ENCODE results near the gene SLIT1.

The SLIT1 gene

DNA sequence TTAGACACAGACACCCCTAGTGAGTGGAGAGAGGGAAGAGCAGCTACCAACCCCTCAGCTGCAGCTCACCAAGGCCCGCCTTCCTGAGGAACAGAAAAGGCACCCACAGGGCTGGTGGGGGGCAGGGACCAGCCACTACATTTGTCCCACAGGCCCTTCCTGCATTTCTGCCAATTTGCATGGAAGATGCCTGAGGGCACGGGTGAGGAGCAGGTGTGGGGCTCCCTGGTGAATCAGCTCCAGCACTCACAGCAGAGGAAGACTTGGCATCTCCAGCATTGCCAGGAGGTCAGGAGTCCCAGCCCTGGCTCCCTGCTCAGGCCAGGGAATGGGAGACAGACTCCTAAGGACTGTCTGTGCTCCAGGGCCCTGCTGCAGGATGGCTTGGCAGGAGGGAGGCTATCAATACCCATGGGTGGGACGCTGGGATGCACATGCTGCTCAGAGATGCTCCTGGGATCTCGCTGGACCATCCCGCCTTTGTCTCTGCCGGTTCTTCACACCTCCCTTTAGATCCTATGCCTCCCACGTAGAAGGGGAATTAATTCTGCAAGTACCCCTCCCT is 109.7 kb downstream of the SLIT1 start:
- no peak for DNase-seq

DNA sequence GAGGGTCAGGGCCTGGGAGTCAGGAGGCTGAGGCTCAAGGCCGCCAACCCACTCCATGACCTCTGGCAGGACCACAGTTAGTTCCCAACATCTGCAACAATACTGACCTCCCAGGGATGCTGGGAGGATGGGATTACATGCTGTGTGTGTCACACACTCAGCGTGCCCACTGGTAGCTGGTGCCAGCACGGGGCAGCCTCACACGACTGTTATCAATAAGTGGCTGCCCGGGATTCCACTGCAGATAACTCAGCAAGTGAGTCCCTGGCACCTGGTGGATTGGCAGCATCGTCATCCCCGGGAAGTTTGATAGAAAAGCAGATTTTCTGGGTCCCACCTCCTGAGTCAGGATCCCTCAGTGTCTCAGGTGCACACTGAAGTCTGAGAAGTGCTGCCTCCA is 110.3 kb downstream of the SLIT1 start:
- DNase-seq: no peak

DNA sequence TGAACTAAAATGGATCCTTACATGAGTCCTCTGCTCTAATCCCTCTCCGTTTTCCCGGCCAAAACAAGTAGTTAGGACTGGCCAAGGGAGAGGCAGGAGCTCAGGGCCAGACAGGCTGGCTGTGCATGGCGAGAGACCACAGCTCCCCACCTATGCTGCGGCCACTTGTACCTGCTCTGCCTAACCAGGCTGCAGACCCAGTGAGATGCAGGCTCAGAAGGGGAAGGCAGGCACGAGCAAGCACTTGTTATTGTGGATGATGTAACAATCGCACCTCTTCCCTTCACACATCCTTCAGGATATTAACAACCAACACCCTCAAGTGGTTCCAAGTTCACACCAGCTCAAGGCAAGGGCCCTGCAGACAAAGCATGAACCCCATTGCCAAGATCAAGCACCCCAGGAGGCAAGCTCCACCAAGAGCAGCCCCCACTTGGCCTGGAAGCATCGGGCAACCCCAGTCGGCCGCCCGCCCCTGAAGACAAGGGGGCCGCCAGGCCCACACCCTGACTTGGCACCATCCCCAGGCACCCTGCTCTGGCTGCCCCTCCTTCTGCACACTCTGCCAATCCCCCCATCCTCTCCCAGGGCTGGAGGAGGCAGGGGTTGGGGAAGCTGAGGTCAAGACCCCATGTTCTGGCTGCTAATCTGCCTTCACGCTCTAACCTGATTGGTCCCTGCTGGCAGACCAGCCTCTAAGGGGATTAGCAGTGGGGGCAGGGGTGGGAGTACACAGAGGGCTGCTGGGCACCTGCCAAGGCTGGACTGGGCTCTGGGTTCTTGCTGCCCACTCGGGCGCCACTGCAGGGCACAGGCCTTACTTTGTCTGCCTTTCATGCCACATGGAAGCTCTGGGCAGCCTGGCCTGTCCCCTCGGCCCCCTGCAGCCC is 111.3 kb downstream of the SLIT1 start:
- DNase-seq: no peak

DNA sequence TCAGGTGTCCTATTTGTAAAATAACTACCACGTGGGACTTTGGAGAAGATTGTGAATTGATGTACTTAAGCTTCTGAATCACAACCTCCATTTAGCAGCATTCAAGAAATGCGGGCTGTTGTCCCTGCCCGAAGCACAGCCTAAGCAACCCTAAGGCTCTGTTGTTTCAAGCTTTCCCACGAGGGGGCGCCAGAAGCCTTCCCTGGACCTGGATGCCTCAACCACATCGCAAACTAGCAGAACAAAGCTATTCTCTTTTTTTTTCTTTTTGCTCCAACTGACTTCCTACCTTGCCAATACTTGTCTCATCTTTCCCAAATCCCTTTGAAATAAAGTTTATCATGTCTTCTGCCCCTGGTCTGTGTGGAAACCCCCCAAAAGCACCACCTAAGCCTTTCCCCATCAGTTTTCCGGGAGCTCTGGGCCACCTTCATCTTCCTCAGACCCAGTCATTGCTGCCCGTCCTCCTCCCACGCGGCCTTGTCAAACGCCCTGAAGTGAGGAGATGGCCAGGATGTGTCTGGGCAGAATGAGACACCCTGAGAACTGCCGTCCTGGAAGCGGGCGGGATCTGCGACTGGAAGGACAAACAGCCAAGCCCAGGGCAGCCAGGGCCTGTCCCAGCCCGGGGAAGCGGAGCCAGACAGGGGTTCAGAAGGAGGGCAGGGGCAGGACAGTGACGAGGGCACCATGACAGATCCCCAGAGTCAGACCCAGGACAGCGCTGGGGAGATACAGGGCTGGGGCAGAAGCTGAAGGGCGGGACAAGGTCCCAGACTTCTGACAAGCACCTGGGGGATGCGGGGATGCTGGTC is 112.7 kb downstream of the SLIT1 start:
- peak; percentile 81 for DNase-seq

DNA sequence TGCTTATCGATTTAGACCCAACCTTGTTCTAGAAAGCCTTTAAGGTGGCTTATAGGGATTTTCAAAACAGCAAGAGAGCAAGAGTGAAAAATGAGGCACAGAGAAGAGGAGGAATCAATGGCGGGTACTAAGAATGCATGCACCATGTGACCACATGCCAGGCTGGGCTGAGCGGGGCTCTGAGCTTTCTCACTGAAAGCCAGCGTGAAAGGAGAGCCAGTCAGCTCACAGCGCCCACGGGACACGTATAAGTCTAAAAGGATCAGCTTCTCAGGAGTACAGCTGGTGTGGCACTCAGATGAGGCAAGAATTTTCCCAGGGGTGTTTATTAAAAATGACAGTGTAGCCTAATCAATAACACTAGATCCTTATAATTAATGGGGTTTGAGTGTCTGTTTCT is 114.3 kb downstream of the SLIT1 start:
- no peak for DNase-seq

DNA sequence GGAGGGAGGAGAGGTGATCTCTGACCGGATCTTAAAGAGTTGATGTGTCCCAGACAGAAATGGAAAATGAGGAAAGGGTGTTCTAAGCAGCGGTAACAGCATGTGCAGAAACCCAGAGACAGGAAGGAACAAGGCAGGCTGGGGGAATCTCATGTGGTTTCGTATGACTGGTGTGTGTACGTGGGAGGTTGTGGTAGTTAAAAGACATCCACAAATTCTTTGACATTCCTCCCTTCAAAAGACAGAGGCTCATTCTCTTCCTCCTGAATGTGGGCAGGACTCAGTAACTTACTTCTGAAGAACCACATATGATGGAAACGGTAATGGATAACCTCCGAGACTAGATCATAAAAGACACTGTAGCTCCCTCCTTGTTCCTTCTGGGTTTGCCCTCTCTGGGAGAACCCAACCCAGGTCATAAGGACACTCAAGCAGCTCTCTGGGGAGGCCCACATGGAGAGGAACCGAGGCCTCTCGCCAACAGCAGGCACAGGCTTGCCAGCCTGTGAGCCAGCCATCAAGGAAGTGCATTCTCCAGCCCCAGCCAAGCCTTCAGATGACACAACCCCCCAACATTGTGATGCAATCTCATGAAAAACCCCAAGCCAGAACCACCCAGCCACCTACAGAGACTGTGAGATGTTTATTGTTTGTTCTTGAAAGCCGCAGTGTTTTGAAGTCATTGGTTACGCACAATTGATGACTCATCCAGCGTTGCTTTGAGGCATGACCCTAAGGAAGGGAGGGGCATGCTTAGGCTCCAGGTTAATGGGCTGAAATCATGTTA is 116.0 kb downstream of the SLIT1 start:
- peak; percentile 27 for DNase-seq

DNA sequence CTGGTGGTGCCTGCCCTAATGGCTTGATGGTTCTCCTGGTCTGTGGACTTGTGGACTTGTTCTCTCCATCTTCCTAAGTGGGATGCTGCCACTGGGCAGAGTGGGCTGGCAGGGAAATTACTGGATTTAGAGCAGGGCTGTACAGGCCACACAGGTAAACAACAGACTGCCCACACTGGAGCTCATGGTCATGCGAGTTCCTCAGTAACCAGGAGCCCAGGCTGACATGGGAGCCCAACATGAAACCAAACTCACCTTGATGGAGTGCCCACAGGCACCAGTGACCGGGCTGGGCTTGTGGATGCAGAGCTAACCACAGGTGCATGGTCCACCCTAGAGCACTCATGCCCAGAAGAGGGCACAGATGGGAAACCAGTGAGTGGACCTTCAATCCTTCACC is 116.7 kb downstream of the SLIT1 start:
- no peak for DNase-seq

DNA sequence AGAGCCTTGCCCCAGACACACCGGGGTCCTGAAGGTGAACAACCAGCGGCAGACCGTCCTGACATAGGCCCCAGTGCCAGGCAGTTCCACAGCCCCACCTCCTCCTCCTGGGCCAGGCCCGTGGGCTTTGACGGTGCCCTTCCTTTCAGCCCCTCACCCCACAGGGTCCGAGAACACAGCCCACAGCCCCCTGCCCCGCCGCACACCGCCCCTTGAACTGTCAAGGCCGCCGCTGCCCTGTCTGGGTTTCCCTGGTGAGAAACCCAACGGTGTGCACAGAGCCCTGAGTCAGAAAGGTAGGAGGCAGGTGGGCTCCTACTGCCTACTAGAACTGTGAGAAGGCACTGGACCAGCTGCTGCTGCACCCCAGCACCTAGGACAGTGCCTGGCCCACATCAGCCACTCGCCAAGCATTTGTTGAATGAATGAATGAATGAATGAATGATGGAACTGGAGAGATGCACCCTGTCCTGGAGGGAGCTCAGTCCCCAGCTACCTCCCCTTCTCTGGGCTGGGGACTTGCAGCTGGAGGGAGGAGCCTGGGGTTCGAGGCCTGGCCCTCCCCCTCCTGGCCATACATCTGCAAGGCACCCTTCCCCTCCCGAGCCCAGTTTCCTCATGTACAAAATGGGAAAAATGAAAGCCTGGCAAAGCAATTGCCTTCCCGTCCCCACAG is 117.9 kb downstream of the SLIT1 start:
- no peak for DNase-seq

DNA sequence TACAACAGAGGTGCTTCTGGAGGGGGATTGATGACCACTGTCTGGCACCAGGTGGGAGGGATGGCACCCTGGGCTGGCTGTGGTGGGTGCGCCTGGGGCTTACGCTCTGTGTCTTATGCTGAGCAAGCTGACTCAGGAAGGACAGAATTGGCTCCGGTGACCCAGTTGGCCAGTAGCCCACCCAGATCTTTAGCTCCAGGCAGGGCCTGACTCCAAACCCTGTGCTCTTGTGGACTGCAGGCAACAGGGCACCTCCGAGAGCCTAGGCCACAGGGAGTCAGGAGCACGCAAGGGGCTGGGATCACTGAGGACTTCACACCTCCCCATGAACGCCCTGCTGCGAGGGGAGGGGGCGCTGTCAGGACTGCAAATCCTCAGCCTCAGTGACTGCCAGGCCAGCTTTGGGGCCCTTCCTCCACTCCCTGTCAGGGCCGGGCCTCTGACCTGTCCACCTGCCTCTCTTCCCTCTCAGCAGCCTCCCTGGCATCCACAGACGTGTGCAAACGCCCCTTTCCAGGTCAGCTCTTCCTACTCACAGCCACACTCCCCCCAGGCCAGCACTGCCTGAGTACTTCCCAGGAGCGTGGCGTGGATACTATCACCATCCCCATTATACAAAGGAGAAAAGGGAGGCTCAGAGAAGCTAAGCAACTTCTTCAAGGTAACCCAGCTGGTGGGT is 118.7 kb downstream of the SLIT1 start:
- no peak for DNase-seq

DNA sequence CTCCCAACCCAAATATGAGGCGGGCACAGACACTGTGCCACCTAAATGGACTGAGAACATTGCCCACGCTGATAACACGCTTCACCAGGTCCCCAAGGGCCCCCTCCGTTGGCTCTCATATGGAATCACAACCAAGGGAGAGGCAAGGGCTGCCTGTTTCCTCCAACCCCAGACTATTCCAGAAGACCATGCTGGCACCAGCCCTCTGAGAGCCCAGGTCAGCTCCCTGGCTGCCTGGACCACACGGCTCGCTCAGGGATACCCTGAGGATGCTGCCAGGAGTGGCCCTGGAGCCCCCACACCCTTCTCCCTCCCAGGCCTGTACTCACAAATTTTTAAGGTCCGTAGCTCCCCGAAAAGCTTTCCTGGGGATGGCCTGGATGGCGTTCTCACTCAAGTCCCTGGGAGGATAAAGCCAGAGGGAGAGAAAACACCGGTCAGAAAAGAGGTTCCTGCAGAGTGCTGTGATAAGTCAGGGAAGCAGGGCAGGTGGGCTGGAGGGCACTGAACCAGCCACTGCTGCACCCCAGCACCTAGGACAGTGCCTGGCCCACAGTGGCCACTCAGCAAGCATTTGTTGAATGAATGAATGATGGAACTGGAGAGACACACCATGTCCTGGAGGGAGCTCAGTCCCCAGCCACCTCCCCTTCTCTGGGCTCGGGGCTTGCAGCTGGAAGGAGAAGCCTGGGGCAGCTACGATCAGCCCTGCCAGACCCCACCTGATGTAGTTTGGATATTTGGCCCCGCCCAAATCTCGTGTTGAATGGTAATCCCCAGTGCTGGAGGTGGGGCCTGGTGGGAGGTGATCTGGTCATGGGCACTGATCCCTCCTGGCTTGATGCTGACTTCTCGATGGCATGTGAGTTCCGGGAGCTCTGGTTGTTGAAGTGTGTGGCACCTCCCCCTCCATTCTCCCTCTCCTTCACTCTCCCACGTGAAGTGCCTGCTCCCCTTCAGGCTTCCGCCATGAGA is 119.8 kb downstream of the SLIT1 start:
- no peak for DNase-seq

DNA sequence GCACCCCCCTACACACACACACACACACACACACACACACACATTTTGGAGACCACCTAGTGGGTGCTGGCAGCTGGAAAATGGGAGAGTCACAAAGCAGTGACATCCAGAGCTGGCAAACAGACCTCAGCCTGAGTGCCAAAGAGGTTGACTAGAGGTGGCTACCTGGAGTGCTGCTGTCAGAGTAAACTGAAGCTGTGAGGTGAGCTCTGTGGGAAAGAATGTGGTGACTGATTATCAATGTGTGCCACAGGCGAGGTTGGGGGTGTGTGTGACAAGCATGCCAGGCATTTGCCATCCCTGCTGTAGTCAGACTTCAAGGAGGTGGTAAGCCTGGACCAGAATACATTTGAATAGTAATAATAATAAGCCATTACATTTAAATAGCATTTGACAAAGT is 120.6 kb downstream of the SLIT1 start:
- no peak for DNase-seq

DNA sequence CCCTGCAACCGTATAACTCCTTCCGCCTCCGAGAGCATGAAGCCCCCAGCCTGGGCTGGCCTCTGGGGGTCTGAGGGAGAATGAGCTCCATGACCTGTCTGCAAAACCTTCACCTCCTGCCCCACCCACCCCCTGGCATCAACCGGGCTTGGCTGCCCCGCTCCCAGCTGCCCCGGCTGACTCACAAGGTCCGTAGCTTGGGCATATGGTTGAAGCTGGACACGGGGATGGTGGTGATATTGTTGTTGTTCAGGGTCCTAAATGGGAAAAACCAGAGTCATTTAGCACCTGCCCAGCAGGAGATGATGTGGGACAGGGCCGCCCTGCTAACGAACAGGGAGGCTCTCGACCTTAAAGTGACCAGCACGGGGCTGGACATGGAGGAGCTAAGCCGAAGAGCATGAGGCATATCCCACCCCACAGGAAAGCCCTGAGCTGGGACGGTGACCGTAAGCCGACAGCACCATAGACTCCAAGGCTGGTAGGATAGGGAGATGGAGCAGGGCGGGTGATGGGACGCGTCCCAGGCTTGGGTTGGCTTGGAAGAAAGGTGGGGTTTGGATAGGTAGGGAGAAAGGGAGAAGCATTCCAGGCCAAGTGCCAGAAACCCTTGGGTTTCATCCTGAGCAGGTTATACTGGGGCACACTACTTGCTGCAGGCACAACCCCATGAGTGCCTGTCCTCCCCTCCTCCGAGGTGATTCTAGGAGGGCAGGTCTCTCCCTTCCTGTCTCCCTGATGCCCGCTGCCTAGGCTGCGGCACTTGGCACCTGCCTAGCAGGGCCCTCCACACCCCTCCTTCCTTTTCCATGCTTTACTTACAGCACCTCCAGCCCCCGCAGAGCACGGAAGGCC is 121.5 kb downstream of the SLIT1 start:
- DNase-seq: no peak

DNA sequence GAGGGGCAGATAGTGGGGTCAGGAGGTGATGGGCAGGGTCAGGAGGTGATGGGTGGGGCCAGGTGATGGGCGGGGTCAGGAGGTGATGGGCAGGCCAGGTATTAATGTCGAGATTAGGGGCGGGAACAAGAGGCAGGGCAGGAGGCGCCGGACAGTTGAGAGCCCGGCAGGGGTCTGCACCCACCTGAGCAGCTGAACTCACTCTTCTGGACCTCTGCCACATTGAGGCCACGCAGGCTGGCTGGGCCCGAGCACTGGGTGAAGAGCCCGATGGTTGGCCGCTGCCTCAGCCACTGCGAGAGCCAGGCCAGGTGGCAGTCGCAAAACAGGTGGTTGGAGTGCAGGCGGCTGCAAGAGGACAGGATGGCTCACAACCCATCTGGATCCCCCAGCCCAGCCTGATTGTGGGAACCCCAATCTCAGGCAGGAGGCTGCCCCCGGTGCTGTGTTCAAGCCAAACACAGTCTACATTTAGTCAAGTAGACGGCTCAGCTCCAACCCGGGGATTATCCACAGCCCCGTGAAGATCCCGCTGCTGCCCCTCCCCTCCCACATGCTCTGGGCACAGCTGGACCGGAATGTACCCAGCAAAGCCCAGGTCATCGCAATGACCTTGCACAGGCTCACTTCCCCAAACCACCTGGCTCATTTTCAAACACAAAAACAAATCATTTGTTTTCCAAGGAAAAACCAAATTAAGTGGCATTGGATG is 122.3 kb downstream of the SLIT1 start:
- no peak for DNase-seq

DNA sequence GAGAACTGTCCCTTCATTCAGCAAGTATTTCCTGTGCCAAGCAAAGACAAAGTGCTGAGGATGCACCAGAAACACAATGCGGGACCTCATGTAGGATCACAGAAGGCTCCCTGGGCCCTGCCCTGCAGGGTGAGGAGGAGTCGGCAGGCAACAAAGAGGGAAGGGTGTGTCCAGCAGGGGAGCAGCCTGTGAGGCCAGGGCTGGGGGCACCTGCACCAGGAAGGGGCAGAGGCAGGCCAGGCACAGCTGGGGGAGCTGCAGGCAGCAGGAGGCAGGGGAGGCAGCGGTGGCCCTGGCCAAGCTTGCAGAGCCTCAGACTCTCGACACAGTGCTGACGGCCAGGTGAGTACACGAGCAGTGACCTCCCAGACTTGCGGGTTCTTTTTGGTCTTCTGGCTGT is 123.3 kb downstream of the SLIT1 start:
- no peak for DNase-seq

DNA sequence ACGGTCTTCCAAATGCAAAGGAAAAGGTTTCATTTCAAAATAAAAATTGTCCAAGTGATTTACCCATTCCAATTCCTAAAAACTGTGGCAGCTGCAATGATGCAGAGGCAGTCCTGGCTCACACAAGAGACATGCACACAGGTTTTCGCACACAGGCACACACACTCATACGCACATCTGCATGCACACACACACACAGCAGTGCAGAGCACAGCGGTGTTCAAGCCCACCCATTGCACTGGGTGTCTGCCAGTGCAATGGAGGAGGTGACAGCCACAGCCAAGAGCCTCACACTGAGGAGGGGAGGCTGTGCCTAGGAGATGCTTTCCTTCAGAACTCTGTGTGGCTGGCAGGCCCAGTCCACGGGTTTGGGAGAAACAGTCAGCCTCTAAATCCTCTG is 123.7 kb downstream of the SLIT1 start:
- no peak for DNase-seq

DNA sequence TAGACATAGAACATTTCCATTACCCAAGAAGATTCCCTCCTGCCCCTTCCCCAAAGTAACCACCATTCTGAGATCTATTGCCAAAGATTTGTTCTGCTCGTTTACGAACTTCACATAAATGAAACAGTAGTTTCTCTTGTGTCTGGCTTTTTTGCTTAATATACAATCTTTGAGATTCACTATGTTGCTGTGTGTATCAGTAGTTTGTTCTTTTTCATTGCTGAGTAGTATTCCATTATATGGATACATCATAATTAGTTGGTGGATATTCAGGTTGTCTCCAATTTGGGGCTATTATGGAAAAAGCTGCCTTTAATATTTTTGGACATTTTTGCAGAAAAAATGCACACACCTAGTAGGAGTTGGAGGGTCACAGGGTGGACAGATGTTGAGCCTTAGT is 124.3 kb downstream of the SLIT1 start:
- no peak for DNase-seq

DNA sequence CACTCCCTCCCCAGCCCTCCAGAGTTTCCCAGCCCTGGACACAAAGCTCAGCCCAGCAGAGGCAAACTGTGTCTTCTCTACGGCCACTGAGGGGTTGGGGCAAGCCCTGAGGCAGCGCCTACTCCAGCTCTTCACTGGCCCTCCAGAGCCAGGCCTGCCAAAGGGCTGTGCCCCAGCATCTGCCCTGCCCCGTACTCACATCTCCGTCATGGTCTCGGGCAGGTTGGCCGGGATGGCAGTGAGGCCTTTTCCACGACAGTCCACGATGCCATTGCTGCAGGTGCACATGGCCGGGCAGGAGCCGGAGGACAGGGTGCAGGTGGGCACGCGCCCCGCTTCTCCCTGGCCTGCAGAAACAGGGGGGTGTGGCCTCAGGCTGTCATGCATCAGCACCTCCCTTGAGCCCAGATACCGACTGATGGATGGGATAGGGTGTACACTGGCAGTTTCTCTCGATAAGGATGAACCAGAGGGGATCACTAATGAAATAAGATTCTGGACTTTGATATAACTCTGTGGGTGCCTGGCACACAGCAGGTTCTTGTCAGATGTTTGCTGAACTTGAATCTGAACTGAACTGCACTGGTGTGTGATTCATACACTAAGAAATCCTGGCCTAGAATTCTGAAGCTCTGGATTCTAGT is 125.2 kb downstream of the SLIT1 start:
- no peak for DNase-seq

DNA sequence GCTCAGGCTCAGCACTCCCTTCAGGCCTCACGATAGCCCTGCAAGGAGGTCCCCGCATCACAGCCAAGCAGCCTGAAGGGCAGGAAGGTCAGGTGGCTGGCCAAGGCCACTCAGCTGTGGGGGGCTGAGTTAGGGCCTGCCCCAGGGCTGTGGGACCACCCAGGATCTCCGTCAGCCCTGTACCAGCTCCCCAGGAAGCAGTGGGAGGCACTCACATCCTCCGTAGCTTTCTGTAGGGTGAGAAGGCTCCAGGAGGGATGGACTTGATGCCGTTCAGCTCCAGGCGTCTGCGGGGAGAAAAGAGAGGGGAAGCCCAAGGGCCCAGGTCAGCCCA is 125.9 kb downstream of the SLIT1 start:
- no peak for DNase-seq
